SK-N-SH treated with all-trans-retinoic acid at 6 μM for 48 hours (cell line): ENCODE data around the gene TCF7.

Experiments used
- ATAC-seq: fragments of 200-7000 bp; cut with Tn5 transposase; 3 replicates; pipeline ENCODE4 v1.9.1; 2020; ENCODE audit warnings: mild to moderate bottlenecking, moderate library complexity
- ARNTL ChIP-seq: fragments of 450-650 bp; formaldehyde crosslinking; IDR thresholded peaks from 2 replicates; pipeline ENCODE4 v1.5.0; 2020; ENCODE audit warnings: low read depth, mild to moderate bottlenecking, moderate library complexity, borderline replicate concordance
- BACH2 ChIP-seq: fragments of 250-450 bp; sonication (Bioruptor Pico); IDR thresholded peaks from 2 replicates; pipeline ENCODE4 v1.9.0; 2021; ENCODE audit warnings: mild to moderate bottlenecking, borderline replicate concordance
- CREB5 ChIP-seq: fragments of 250-450 bp; sonication (Bioruptor Pico); IDR thresholded peaks from 2 replicates; pipeline ENCODE4 v1.5.1; 2020; ENCODE audit warnings: low read depth, mild to moderate bottlenecking, moderate library complexity
- CSDC2 ChIP-seq: fragments of 250-450 bp; sonication (Bioruptor Pico); IDR thresholded peaks from 2 replicates; pipeline ENCODE4 v1.5.0; 2020; ENCODE audit warnings: mild to moderate bottlenecking, moderate library complexity
- CSRNP3 ChIP-seq: fragments of 250-450 bp; sonication (Bioruptor Pico); IDR thresholded peaks from 2 replicates; pipeline ENCODE4 v1.5.1; 2021; ENCODE audit warnings: mild to moderate bottlenecking, moderate library complexity
- ESRRG ChIP-seq: fragments of 250-450 bp; sonication (Bioruptor Pico); IDR thresholded peaks from 2 replicates; pipeline ENCODE4 v1.6.1; 2021; ENCODE audit warnings: mild to moderate bottlenecking
- GLIS3 ChIP-seq: fragments of 250-450 bp; sonication (Bioruptor Pico); IDR thresholded peaks from 2 replicates; pipeline ENCODE4 v1.5.0; 2020; ENCODE audit warnings: mild to moderate bottlenecking, moderate library complexity
- ISL1 ChIP-seq: fragments of 250-450 bp; sonication (Bioruptor Pico); IDR thresholded peaks from 2 replicates; pipeline ENCODE4 v2.1.2; 2022; ENCODE audit warnings: mild to moderate bottlenecking, moderate library complexity
- OSR1 ChIP-seq: fragments of 250-450 bp; sonication (Bioruptor Pico); IDR thresholded peaks from 2 replicates; pipeline ENCODE4 v1.8.0; 2022; ENCODE audit warnings: moderate library complexity, mild to moderate bottlenecking, inconsistent platforms
- PATZ1 ChIP-seq: fragments of 250-450 bp; sonication (Bioruptor Pico); IDR thresholded peaks from 2 replicates; pipeline ENCODE4 v1.8.0; 2020; ENCODE audit warnings: mild to moderate bottlenecking, moderate library complexity, borderline replicate concordance
- PPARA ChIP-seq: fragments of 250-450 bp; sonication (Bioruptor Pico); IDR thresholded peaks from 2 replicates; pipeline ENCODE4 v1.5.0; 2020; ENCODE audit warnings: mild to moderate bottlenecking, borderline replicate concordance
- RARB ChIP-seq: fragments of 250-450 bp; sonication (Bioruptor Pico); IDR thresholded peaks from 2 replicates; pipeline ENCODE4 v1.8.0; 2021; ENCODE audit warnings: mild to moderate bottlenecking, moderate library complexity
- SNAI2 ChIP-seq: fragments of 250-450 bp; sonication (Bioruptor Pico); IDR thresholded peaks from 2 replicates; pipeline ENCODE4 v1.5.0; 2020; ENCODE audit warnings: mild to moderate bottlenecking, moderate library complexity
- TCF4 ChIP-seq: fragments of 250-450 bp; sonication (Bioruptor Pico); IDR thresholded peaks from 2 replicates; pipeline ENCODE4 v1.8.0; 2021; ENCODE audit warnings: mild to moderate bottlenecking, moderate library complexity, borderline replicate concordance
- TOX ChIP-seq: fragments of 250-450 bp; sonication (Bioruptor Pico); IDR thresholded peaks from 2 replicates; pipeline ENCODE4 v1.8.0; 2021; ENCODE audit warnings: mild to moderate bottlenecking, moderate library complexity, borderline replicate concordance
- TSHZ2 ChIP-seq: fragments of 250-450 bp; sonication (Bioruptor Pico); IDR thresholded peaks from 2 replicates; pipeline ENCODE4 v1.5.0; 2020; ENCODE audit warnings: mild to moderate bottlenecking, moderate library complexity
- ZC3H10 ChIP-seq: fragments of 250-450 bp; sonication (Bioruptor Pico); IDR thresholded peaks from 2 replicates; pipeline ENCODE4 v1.5.1; 2021; ENCODE audit warnings: mild to moderate bottlenecking, moderate library complexity
- ZFP30 ChIP-seq: fragments of 450-650 bp; formaldehyde crosslinking; IDR thresholded peaks from 2 replicates; pipeline ENCODE4 v1.5.0; 2022; ENCODE audit warnings: mild to moderate bottlenecking, moderate library complexity
- ZNF565 ChIP-seq: fragments of 450-650 bp; formaldehyde crosslinking; conservative IDR thresholded peaks from 2 replicates; pipeline ENCODE4 v1.5.0; 2020; ENCODE audit warnings: low read depth, mild to moderate bottlenecking, moderate library complexity
- ZNF70 ChIP-seq: fragments of 450-650 bp; formaldehyde crosslinking; IDR thresholded peaks from 2 replicates; pipeline ENCODE4 v1.5.0; 2020; ENCODE audit warnings: mild to moderate bottlenecking, moderate library complexity
- ZNF8 ChIP-seq: fragments of 450-650 bp; formaldehyde crosslinking; IDR thresholded peaks from 2 replicates; pipeline ENCODE4 v1.5.0; 2020; ENCODE audit warnings: mild to moderate bottlenecking, moderate library complexity
- TF ChIP-seq, protein P1 (sequence below): fragments of 250-450 bp; sonication (Bioruptor Pico); IDR thresholded peaks from 2 replicates; pipeline ENCODE4 v1.8.0; 2021; ENCODE audit warnings: low read depth, mild to moderate bottlenecking, moderate library complexity, borderline replicate concordance

Gene TCF7

DNA sequence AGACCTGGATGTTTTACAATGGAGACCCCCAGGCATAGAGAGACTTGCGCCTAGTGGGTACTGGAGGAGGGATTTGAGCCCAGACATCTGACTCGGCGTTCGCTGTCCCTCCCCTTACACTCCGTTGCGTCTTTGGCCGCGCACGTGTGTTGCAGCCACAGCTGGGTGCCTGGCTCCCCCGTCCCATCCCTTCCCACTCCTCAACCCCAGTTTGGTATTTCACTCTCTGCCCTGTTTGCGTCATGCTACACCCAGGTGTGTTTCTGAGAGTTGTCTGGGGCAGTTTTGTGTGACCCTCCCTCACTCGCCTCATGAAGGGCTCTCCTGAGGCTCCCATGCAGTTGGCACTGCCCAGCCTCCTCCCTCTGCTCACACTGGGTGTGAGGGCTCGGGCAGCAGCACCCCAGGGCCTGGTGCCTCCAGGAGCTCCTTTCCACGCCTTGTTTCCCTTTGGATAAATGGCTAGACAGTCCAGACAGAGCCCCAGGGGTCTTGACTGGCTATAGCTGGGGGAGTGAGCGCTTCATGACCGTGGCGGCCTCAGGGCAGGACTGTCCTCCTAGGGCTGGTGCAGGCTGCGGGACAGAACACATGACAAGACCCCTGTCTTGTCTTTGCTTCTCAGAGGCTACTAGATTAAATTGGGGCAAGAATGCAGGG is 13.6 kb downstream of the TCF7 start:
- TF ChIP-seq BACH2 (CRISPR knock-in tag), result no peak
- no peak for TF ChIP-seq ZNF565
- no peak for TF ChIP-seq RARB (CRISPR knock-in tag)
- TF ChIP-seq ESRRG (CRISPR knock-in tag), result no peak
- TF ChIP-seq GLIS3 (CRISPR knock-in tag), result no peak
- TF ChIP-seq PATZ1 (CRISPR knock-in tag), result no peak
- TF ChIP-seq TCF4 (CRISPR knock-in tag), result no peak
- no peak for TF ChIP-seq ZFP30 (CRISPR knock-in tag)
- TF ChIP-seq, protein P1, sequence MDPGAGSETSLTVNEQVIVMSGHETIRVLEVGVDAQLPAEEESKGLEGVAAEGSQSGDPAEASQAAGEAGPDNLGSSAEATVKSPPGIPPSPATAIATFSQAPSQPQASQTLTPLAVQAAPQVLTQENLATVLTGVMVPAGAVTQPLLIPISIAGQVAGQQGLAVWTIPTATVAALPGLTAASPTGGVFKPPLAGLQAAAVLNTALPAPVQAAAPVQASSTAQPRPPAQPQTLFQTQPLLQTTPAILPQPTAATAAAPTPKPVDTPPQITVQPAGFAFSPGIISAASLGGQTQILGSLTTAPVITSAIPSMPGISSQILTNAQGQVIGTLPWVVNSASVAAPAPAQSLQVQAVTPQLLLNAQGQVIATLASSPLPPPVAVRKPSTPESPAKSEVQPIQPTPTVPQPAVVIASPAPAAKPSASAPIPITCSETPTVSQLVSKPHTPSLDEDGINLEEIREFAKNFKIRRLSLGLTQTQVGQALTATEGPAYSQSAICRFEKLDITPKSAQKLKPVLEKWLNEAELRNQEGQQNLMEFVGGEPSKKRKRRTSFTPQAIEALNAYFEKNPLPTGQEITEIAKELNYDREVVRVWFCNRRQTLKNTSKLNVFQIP (CRISPR knock-in tag), result no peak
- TF ChIP-seq TSHZ2 (CRISPR knock-in tag), result no peak
- TF ChIP-seq PPARA (CRISPR knock-in tag), result no peak
- TF ChIP-seq CSRNP3 (CRISPR knock-in tag), result no peak
- no peak for TF ChIP-seq ARNTL (CRISPR knock-in tag)
- TF ChIP-seq OSR1 (CRISPR knock-in tag), result no peak
- no peak for TF ChIP-seq CSDC2 (CRISPR knock-in tag)
- TF ChIP-seq TOX, result no peak
- TF ChIP-seq ISL1 (CRISPR knock-in tag), result no peak
- TF ChIP-seq, all 23 proteins: peak for 0
- ATAC-seq, result no peak

GRCh38 chr5:134128648-134128995 is 14.1 kb downstream of the TCF7 start:
- no peak for TF ChIP-seq TSHZ2 (CRISPR knock-in tag)
- no peak for TF ChIP-seq ZNF8 (CRISPR knock-in tag)
- no peak for TF ChIP-seq TOX
- TF ChIP-seq ZC3H10, result no peak
- no peak for TF ChIP-seq CSRNP3 (CRISPR knock-in tag)
- no peak for TF ChIP-seq TCF4 (CRISPR knock-in tag)
- no peak for TF ChIP-seq ARNTL (CRISPR knock-in tag)
- TF ChIP-seq, protein P1 (CRISPR knock-in tag), result no peak
- TF ChIP-seq SNAI2 (CRISPR knock-in tag), result no peak
- TF ChIP-seq PPARA (CRISPR knock-in tag), result no peak
- no peak for TF ChIP-seq ZNF70 (CRISPR knock-in tag)
- no peak for TF ChIP-seq RARB (CRISPR knock-in tag)
- no peak for TF ChIP-seq CREB5 (CRISPR knock-in tag)
- no peak for TF ChIP-seq ISL1 (CRISPR knock-in tag)
- no peak for TF ChIP-seq ZNF565
- TF ChIP-seq ESRRG (CRISPR knock-in tag), result no peak
- no peak for TF ChIP-seq OSR1 (CRISPR knock-in tag)
- ATAC-seq, result no peak
